Motor neuron (in vitro differentiated cells): ENCODE measurements around the gene IGFBP2. TPM values are rescaled to one million over a fixed set of nuclear protein-coding genes. Genes with fewer than 3 reads are reported as not detected.
A peak's percentile ranks its signal among the peaks of the same experiment; 100 is the strongest.

Experiments used
- ATAC-seq, 8 experiments: fragments of 200-7000 bp; cut with Tn5 transposase; replicated peaks in 6 of 8; 2 replicates each; pipeline ENCODE4 v1.8.0; 2021; ENCODE audit warnings: mild to moderate bottlenecking in 8 of 8, moderate library complexity in 8 of 8
- H3K27ac ChIP-seq, 2 donors: fragments of 250-450 bp; sonication (Bioruptor Pico); 2 replicates each; pipeline ENCODE4 v1.9.0; 2021; ENCODE audit warnings: antibody characterized with exemption in 2 of 2, mild to moderate bottlenecking in 2 of 2, moderate library complexity in 1 of 2
- H3K4me1 ChIP-seq, 2 donors: fragments of 250-450 bp; sonication (Bioruptor Pico); replicated peaks in 1 of 2; 2 replicates each; pipeline ENCODE4 v1.6.1; 2021; ENCODE audit warnings: antibody characterized with exemption in 2 of 2, mild to moderate bottlenecking in 2 of 2, moderate library complexity in 1 of 2
- H3K4me3 ChIP-seq, 5 donors: fragments of 250-450 bp; sonication (Bioruptor Pico); 2 replicates each; pipeline ENCODE4 v1.9.0; 2021; ENCODE audit warnings: antibody characterized with exemption in 5 of 5, mild to moderate bottlenecking in 5 of 5, moderate library complexity in 4 of 5
- WGBS, 10 experiments: fragments of 450-650 bp; shearing (Covaris generic); methylation state at CpG; one replicate each; pipeline ENCODE4 v1.0.0; 2022; 5-methylcytosine and 5-hydroxymethylcytosine counted together
- in situ Hi-C, 9 experiments: fragments of 400-800 bp; cut with MboI; loops; one replicate each; pipeline ENCODE4 v1.15.0; 2021; ENCODE audit warnings: low sequenced_read_pairs in 9 of 9, low pct_unique_long_range_greater_than_20kb in 2 of 9; ENCODE audit not compliant: unreplicated experiment in 9 of 9
- total RNA-seq, 8 experiments: library from RNA; unstranded; fragments of 300-600 nt; gene quantifications; 2 replicates each; pipeline versions ENCODE4 v1.2.3 to v1.2.4, GENCODE V29; 2022

The IGFBP2 gene
- total RNA-seq, 8 experiments from 2014 or later = 1.2 to 825 (median 454) TPM

- H3K4me1 ChIP-seq = peaks cover 19 to 22% of the 10 kb centered on the region in 2 donors
- H3K4me3 ChIP-seq = no peak overlapping the region
- whole genome bisulfite sequencing, 10 experiments = 0 to 100% (median 79%) methylated on average over 1 to 4 of the region's 5 CpGs; no CpG with 5 or more reads in 3 of the 10 experiments
- H3K27ac ChIP-seq = no peak overlapping the region
- in situ Hi-C loops = loop anchor here (10.0 to 25.0 kb wide), 6 partner anchors 475 to 1028 kb away; no protein-coding TSS in a partner anchor
- no peak for ATAC-seq
Measured at GRCh38 chr2:216687111-216687510, 53.9 kb downstream of the IGFBP2 start.

DNA sequence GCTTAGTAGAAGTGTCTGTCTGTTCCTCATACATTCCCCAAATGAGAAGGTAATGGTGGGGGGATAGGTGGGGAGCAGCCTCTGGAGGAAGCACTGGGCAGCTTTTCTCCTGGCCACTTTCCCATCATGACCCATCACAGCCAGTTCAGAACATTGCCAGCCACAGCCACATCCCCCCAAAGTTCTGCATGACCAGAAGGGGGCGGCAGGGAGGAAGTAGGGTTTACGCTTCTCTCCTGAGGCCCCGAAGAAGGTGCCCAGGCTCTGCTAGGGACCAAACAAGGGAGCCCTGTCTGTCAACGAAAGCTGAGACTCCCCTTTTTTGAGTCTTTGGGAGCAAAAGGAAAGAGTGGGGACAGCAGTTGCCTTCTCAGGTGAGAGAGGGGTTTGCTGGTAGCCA is 54.4 kb downstream of the IGFBP2 start:
- in situ Hi-C loops = loop anchor here (10.0 to 25.0 kb wide), 6 partner anchors 475 to 1027 kb away; no protein-coding TSS in a partner anchor
- peaks cover 19 to 22% of the 10 kb centered on the region in 2 donors for H3K4me1 ChIP-seq
- no peak overlapping the region for H3K27ac ChIP-seq
- H3K4me3 ChIP-seq = no peak overlapping the region
- WGBS, 10 experiments = 38 to 76% (median 62%) methylated on average over 1 to 4 of the region's 4 CpGs; no CpG with 5 or more reads in 4 of the 10 experiments
- no peak for ATAC-seq

- Histone ChIP-seq H3K27ac (no peak overlapping the region), H3K4me1 (peaks cover 18 to 23% of the 10 kb centered on the region in 2 donors), H3K4me3 (no peak overlapping the region)
- WGBS, 10 experiments = 24 to 100% (median 77%) methylated on average over 1 to 5 of the region's 9 CpGs; no CpG with 5 or more reads in 4 of the 10 experiments
- ATAC-seq = no peak
- in situ Hi-C loops = loop anchor here (10.0 to 25.0 kb wide), 6 partner anchors 473 to 1026 kb away; no protein-coding TSS in a partner anchor
Measured at GRCh38 chr2:216688731-216689340, 55.6 kb downstream of the IGFBP2 start.

GRCh38 chr2:216689397-216689796 is 56.2 kb downstream of the IGFBP2 start:
- H3K4me3 ChIP-seq = no peak overlapping the region
- no peak overlapping the region for H3K27ac ChIP-seq
- no peak for ATAC-seq
- peaks cover 14 to 21% of the 10 kb centered on the region in 2 donors for H3K4me1 ChIP-seq
- in situ Hi-C loops = loop anchor here (10.0 to 25.0 kb wide), 6 partner anchors 473 to 1025 kb away; no protein-coding TSS in a partner anchor
- 79 to 100% (median 80%) methylated on average over 1 to 2 of the region's 3 CpGs; no CpG with 5 or more reads in 7 of the 10 experiments for WGBS, 10 experiments

GRCh38 chr2:216690456-216690852 is 57.2 kb downstream of the IGFBP2 start:
- Histone ChIP-seq H3K4me1 (peaks cover 21 to 30% of the 10 kb centered on the region in 2 donors), H3K27ac (no peak overlapping the region), H3K4me3 (peak overlapping the region in 3 of 5 donors; percentile 35 to 48 (median 41))
- WGBS, 10 experiments = 0 to 63% (median 46%) methylated on average over 1 to 3 of the region's 6 CpGs; no CpG with 5 or more reads in 3 of the 10 experiments
- ATAC-seq = no peak
- in situ Hi-C loops = loop anchor here (10.0 to 25.0 kb wide), 5 partner anchors 472 to 1022 kb away; no protein-coding TSS in a partner anchor

GRCh38 chr2:216690853-216691741 is 57.9 kb downstream of the IGFBP2 start:
- Histone ChIP-seq H3K4me3 (peak overlapping the region; percentile 33 to 48 (median 36)), H3K4me1 (peaks cover 27 to 35% of the 10 kb centered on the region in 2 donors), H3K27ac (peak overlapping the region; percentile 6 to 71)
- WGBS, 10 experiments = 0 to 7% (median 3%) methylated on average over 1 to 12 of the region's 23 CpGs; no CpG with 5 or more reads in 2 of the 10 experiments
- in situ Hi-C loops = loop anchor here (10.0 to 25.0 kb wide), 5 partner anchors 471 to 1021 kb away; no protein-coding TSS in a partner anchor
- ATAC-seq = peak; percentile 52 to 64 (median 56)

GRCh38 chr2:216692636-216693413 is 59.6 kb downstream of the IGFBP2 start:
- peak overlapping the region; percentile 71 to 75 for H3K27ac ChIP-seq
- ATAC-seq = peak; percentile 13 to 41 (median 28)
- H3K4me1 ChIP-seq = peaks cover 36 to 50% of the 10 kb centered on the region in 2 donors
- H3K4me3 ChIP-seq = peak overlapping the region; percentile 33 to 48 (median 36)
- in situ Hi-C loops = loop anchor here (10.0 to 25.0 kb wide), 5 partner anchors 469 to 1019 kb away; no protein-coding TSS in a partner anchor
- 0 to 7% (median 1%) methylated on average over 3 to 20 of the region's 28 CpGs for WGBS, 10 experiments

DNA sequence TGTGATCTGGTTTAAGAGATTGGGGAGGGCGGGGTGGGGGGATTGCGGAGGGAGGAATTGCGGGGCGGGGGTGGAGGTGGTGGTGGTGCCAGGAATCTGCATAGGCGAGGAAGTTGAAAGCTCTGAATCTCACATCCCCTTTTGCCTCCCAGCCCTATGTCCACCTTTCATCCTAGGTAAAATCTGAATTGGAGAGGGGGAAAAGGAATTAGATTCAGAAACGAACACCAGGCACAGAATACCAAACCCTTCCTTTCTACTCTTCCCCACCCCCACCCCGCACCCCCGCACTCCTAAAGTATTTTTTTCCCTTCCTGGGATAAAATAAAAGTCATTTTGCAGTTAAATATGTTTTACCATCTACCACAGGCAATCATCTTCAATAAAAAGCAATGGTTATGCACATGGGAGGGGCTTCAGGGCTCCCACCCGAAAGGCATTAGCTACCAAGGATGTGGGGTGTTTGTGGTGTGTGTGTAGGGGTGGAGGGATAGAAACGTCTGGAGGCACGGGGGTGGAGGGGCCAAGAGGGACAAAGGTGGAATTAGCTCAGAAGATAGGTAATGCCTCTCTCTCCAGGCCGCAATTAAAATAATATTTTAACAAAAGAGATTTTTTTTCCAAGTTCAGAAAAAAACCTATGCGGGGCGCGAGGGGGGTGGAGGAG is 60.3 kb downstream of the IGFBP2 start:
- peaks cover 43 to 58% of the 10 kb centered on the region in 2 donors for H3K4me1 ChIP-seq
- WGBS, 10 experiments = 0 to 20% (median 0%) methylated on average over 1 to 3 of the region's 15 CpGs; no CpG with 5 or more reads in 7 of the 10 experiments
- peak overlapping the region in 1 of 2 donors; percentile 2 for H3K27ac ChIP-seq
- ATAC-seq = no peak
- in situ Hi-C loops = loop anchor here (10.0 to 25.0 kb wide), 5 partner anchors 469 to 1019 kb away; no protein-coding TSS in a partner anchor
- peak overlapping the region; percentile 33 to 48 (median 36) for H3K4me3 ChIP-seq

GRCh38 chr2:216694082-216694825 is 61.0 kb downstream of the IGFBP2 start:
- 0 to 3% (median 0%) methylated on average over 1 to 27 of the region's 59 CpGs; no CpG with 5 or more reads in 5 of the 10 experiments for WGBS, 10 experiments
- Histone ChIP-seq H3K4me1 (peaks cover 50 to 65% of the 10 kb centered on the region in 2 donors), H3K27ac (peak overlapping the region; percentile 19 to 61), H3K4me3 (peak overlapping the region; percentile 33 to 48 (median 36))
- ATAC-seq = peak; percentile 3 to 39 (median 24)
- in situ Hi-C loops = loop anchor here (10.0 to 25.0 kb wide), 5 partner anchors 468 to 1018 kb away; no protein-coding TSS in a partner anchor

GRCh38 chr2:216694826-216695217 is 61.6 kb downstream of the IGFBP2 start:
- Histone ChIP-seq H3K4me1 (peaks cover 55 to 68% of the 10 kb centered on the region in 2 donors), H3K27ac (peak overlapping the region in 1 of 2 donors; percentile 61), H3K4me3 (peak overlapping the region; percentile 33 to 48 (median 36))
- ATAC-seq = no peak
- 0 to 21% (median 0%) methylated on average over 1 to 9 of the region's 10 CpGs; no CpG with 5 or more reads in 1 of the 10 experiments for WGBS, 10 experiments
- in situ Hi-C loops = loop anchor here (10.0 to 25.0 kb wide), 5 partner anchors 467 to 1017 kb away; no protein-coding TSS in a partner anchor

DNA sequence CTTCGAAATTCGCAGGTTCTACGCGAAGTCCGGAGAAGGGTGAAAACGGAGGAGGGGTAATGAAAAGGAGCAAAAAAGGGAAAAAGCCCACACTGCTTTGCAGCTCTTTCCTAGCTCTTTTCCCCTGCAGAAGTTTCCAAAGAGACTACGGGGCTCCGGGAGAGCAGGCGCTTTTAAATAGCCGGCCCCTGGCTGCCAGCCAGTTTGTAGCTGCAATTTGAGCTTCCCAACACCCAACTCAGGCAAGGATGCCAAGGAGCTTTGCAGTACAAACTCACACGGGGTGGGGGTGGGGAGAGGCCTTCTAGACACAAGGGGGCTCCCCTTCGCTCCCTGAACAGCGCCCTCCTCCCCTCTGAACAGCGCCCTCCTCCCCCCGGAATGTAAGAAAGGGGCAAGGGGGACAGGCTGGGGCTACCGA is 62.2 kb downstream of the IGFBP2 start, which contains the start of gene IGFBP5:
Gene IGFBP5, minus strand, starts transcription at position 149 of the 421 bp plus-strand sequence. CDS start 774 bp downstream, outside the sequence.
- Histone ChIP-seq H3K27ac (peak within 1 kb of the TSS; percentile 19 to 61), H3K4me3 (peak within 1 kb of the TSS; percentile 33 to 48 (median 36)), H3K4me1 (peaks cover 55 to 68% of the 10 kb centered on the region in 2 donors)
- peak in 2 of 8 experiments; percentile 7 for ATAC-seq
- 0 to 27% (median 7%) methylated on average over 1 to 7 of the region's 16 CpGs; no CpG with 5 or more reads in 4 of the 10 experiments for WGBS, 10 experiments
- in situ Hi-C loops = loop anchor here (10.0 to 25.0 kb wide), 5 partner anchors 467 to 1017 kb away; no protein-coding TSS in a partner anchor
